HepG2 (cell line): Measurements from ENCODE around the gene ACBD6. TPM values are rescaled to one million over a fixed set of nuclear protein-coding genes. Genes with fewer than 3 reads are reported as not detected.
A peak's percentile ranks its signal among the peaks of the same experiment; 100 is the strongest.

Source experiments
- BCL6 ChIP-seq: IDR thresholded peaks from 2 replicates; pipeline ENCODE4 v1.6.1; 2016; ENCODE audit warnings: missing genetic modification reagents, missing compliant biosample characterization
- FOXA3 ChIP-seq: IDR thresholded peaks from 2 replicates; pipeline ENCODE4 v1.6.1; 2016; ENCODE audit warnings: missing genetic modification reagents, missing compliant biosample characterization
- GPN1 ChIP-seq: sonication (generic); formaldehyde crosslinking; IDR thresholded peaks from 2 replicates; pipeline ENCODE4 v1.5.1; 2020; ENCODE audit warnings: missing genetic modification reagents, borderline replicate concordance
- MAFF ChIP-seq: IDR thresholded peaks from 2 replicates; pipeline ENCODE4 v1.6.1; 2011; ENCODE audit warnings: low read depth, low read length, improper control_type of control experiment
- NCOA1 ChIP-seq: sonication (generic); formaldehyde crosslinking; IDR thresholded peaks from 2 replicates; pipeline ENCODE4 v1.9.0; 2021; ENCODE audit warnings: missing genetic modification reagents
- POGZ ChIP-seq: sonication (generic); formaldehyde crosslinking; IDR thresholded peaks from 2 replicates; pipeline ENCODE4 v1.4.0; 2020; ENCODE audit warnings: mild to moderate bottlenecking, missing genetic modification reagents
- PTBP1 ChIP-seq: fragments of 200-400 bp; formaldehyde crosslinking; IDR thresholded peaks from 2 replicates; pipeline ENCODE4 v1.6.1; 2018; ENCODE audit warnings: low read length, low read depth; ENCODE audit not compliant: poor library complexity, severe bottlenecking
- RCOR2 ChIP-seq: IDR thresholded peaks from 2 replicates; pipeline ENCODE4 v1.6.1; 2016; ENCODE audit warnings: missing biosample characterization, missing genetic modification reagents
- RXRB ChIP-seq: IDR thresholded peaks from 2 replicates; pipeline ENCODE4 v1.6.1; 2016; ENCODE audit warnings: borderline replicate concordance, missing genetic modification reagents, missing compliant biosample characterization
- U2AF1 ChIP-seq: fragments of 200-400 bp; formaldehyde crosslinking; optimal IDR thresholded peaks from 2 replicates; pipeline ENCODE3; 2017; ENCODE audit warnings: mild to moderate bottlenecking, low read depth, low read length
- U2AF2 ChIP-seq: fragments of 200-400 bp; formaldehyde crosslinking; IDR thresholded peaks from 2 replicates; pipeline ENCODE4 v1.6.1; 2017; ENCODE audit warnings: low read depth, mild to moderate bottlenecking, low read length
- ZBTB3 ChIP-seq: sonication (generic); formaldehyde crosslinking; IDR thresholded peaks from 2 replicates; pipeline ENCODE4 v1.4.0; 2020; ENCODE audit warnings: low read depth, mild to moderate bottlenecking, moderate library complexity, missing genetic modification reagents, borderline replicate concordance
- ZFY ChIP-seq: sonication (generic); formaldehyde crosslinking; IDR thresholded peaks from 2 replicates; pipeline ENCODE4 v1.4.0; 2020; ENCODE audit warnings: missing genetic modification reagents
- ZMYM4 ChIP-seq: sonication (generic); formaldehyde crosslinking; IDR thresholded peaks from 2 replicates; pipeline ENCODE4 v1.8.1; 2023; ENCODE audit warnings: mild to moderate bottlenecking, missing genetic modification reagents
- ZNF121 ChIP-seq: sonication (generic); formaldehyde crosslinking; IDR thresholded peaks from 2 replicates; pipeline ENCODE4 v1.5.0; 2020; ENCODE audit warnings: mild to moderate bottlenecking, missing genetic modification reagents
- ZNF264 ChIP-seq: sonication (generic); formaldehyde crosslinking; IDR thresholded peaks from 2 replicates; pipeline ENCODE4 v1.4.0; 2020; ENCODE audit warnings: missing genetic modification reagents
- ZNF788 ChIP-seq: sonication (generic); formaldehyde crosslinking; IDR thresholded peaks from 2 replicates; pipeline ENCODE4 v1.5.0; 2020; ENCODE audit warnings: mild to moderate bottlenecking, missing genetic modification reagents, borderline replicate concordance
- polyA plus RNA-seq, 8 experiments: library from polyadenylated mRNA; depleted of rRNA in 3 of 8; stranded (reverse) in 7 of 8; unstranded in 1 of 8; fragments of >200 nt; fragmentation: Illumina TruSeq in 4 of 8; extraction: Trizol in 4 of 8; gene quantifications; 2 replicates each; pipeline versions ENCODE4 v1.2.1 to v1.2.3, GENCODE V29; 2011 to 2016; ENCODE audit warnings: low read depth in 4 of 8, missing spikeins in 1 of 8, mixed read lengths in 1 of 8; ENCODE audit not compliant: insufficient read depth in 1 of 8
- total RNA-seq, 5 experiments: library from RNA; depleted of rRNA; stranded (reverse); fragments of >200 nt; fragmentation: Illumina TruSeq; extraction: Trizol; gene quantifications; 2 replicates each; pipeline ENCODE4 v1.2.3, GENCODE V29; 2016; ENCODE audit warnings: low read depth in 1 of 5
- TF ChIP-seq, protein P1 (sequence below): sonication (generic); formaldehyde crosslinking; IDR thresholded peaks from 2 replicates; pipeline ENCODE4 v1.8.0; 2022; ENCODE audit warnings: missing genetic modification reagents, mild to moderate bottlenecking, moderate library complexity, borderline replicate concordance
- TF ChIP-seq, protein P2 (sequence below): IDR thresholded peaks from 2 replicates; pipeline ENCODE4 v1.6.1; 2016; ENCODE audit warnings: low read depth
- TF ChIP-seq, protein P3 (sequence below): sonication (generic); formaldehyde crosslinking; IDR thresholded peaks from 2 replicates; pipeline ENCODE4 v1.4.0; 2020; ENCODE audit warnings: mild to moderate bottlenecking, low read depth, missing genetic modification reagents
- TF ChIP-seq, protein P4 (sequence below): sonication (generic); formaldehyde crosslinking; IDR thresholded peaks from 2 replicates; pipeline ENCODE4 v1.4.0; 2020; ENCODE audit warnings: missing genetic modification reagents
- TF ChIP-seq, protein P5 (sequence below): sonication (generic); formaldehyde crosslinking; IDR thresholded peaks from 2 replicates; pipeline ENCODE4 v1.4.0; 2020; ENCODE audit warnings: missing genetic modification reagents; ENCODE audit errors: not compliant biosample characterization
- TF ChIP-seq, protein P6 (sequence below): sonication (generic); formaldehyde crosslinking; IDR thresholded peaks from 2 replicates; pipeline ENCODE4 v1.5.0; 2020; ENCODE audit warnings: missing genetic modification reagents

Gene ACBD6
- total and polyA plus RNA-seq, 2 of the 13 experiments (the other 11 are each of a cell fraction or from before 2014, with no cell fraction given): 33.5 to 47.2 TPM

DNA sequence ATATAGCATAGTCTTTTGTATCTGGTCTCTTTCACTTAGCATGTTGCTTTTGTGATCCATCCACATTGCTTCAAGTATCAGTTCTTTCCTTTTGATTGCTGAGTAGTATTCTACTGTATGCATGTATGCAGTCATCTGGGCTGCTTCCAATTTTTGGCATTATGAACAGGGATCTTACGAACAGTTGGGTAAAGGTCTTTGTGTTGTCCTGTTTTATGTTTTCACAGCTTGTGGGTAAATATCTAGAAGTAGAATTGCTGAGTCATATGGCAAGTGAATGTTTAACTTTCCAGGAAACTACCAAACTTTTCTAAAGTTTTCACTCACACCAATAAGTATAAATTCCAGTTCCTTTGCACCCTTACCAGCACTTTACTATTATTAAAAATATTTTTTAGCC is 211.4 kb downstream of the ACBD6 start (continued):
- TF ChIP-seq, protein P1, sequence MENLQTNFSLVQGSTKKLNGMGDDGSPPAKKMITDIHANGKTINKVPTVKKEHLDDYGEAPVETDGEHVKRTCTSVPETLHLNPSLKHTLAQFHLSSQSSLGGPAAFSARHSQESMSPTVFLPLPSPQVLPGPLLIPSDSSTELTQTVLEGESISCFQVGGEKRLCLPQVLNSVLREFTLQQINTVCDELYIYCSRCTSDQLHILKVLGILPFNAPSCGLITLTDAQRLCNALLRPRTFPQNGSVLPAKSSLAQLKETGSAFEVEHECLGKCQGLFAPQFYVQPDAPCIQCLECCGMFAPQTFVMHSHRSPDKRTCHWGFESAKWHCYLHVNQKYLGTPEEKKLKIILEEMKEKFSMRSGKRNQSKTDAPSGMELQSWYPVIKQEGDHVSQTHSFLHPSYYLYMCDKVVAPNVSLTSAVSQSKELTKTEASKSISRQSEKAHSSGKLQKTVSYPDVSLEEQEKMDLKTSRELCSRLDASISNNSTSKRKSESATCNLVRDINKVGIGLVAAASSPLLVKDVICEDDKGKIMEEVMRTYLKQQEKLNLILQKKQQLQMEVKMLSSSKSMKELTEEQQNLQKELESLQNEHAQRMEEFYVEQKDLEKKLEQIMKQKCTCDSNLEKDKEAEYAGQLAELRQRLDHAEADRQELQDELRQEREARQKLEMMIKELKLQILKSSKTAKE (CRISPR knock-in tag): no peak
- TF ChIP-seq ZNF788 (CRISPR knock-in tag) (no peak), U2AF2 (no peak), RXRB (CRISPR knock-in tag) (peak; percentile 38; the same call in 1 of the 2 replicates), BCL6 (CRISPR knock-in tag) (peak; percentile 87), ZFY (CRISPR knock-in tag) (no peak), POGZ (CRISPR knock-in tag) (0 out of 2 replicates have a peak, but pooled peaks have one; percentile 31), ZNF121 (no peak), ZNF264 (no peak), MAFF (peak; percentile 93), RCOR2 (peak; percentile 77; the same call in 1 of the 2 replicates), FOXA3 (CRISPR knock-in tag) (peak; percentile 67), ZMYM4 (CRISPR knock-in tag) (no peak), GPN1 (CRISPR knock-in tag) (no peak), NCOA1 (CRISPR knock-in tag) (no peak), U2AF1 (no peak), ZBTB3 (CRISPR knock-in tag) (no peak), PTBP1 (no peak)
- TF ChIP-seq, protein P2, sequence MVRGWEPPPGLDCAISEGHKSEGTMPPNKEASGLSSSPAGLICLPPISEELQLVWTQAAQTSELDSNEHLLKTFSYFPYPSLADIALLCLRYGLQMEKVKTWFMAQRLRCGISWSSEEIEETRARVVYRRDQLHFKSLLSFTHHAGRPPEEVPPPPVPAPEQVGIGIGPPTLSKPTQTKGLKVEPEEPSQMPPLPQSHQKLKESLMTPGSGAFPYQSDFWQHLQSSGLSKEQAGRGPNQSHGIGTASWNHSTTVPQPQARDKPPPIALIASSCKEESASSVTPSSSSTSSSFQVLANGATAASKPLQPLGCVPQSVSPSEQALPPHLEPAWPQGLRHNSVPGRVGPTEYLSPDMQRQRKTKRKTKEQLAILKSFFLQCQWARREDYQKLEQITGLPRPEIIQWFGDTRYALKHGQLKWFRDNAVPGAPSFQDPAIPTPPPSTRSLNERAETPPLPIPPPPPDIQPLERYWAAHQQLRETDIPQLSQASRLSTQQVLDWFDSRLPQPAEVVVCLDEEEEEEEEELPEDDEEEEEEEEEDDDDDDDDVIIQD (CRISPR knock-in tag): peak; percentile 87; the same call in 1 of the 2 replicates
- TF ChIP-seq, protein P3, sequence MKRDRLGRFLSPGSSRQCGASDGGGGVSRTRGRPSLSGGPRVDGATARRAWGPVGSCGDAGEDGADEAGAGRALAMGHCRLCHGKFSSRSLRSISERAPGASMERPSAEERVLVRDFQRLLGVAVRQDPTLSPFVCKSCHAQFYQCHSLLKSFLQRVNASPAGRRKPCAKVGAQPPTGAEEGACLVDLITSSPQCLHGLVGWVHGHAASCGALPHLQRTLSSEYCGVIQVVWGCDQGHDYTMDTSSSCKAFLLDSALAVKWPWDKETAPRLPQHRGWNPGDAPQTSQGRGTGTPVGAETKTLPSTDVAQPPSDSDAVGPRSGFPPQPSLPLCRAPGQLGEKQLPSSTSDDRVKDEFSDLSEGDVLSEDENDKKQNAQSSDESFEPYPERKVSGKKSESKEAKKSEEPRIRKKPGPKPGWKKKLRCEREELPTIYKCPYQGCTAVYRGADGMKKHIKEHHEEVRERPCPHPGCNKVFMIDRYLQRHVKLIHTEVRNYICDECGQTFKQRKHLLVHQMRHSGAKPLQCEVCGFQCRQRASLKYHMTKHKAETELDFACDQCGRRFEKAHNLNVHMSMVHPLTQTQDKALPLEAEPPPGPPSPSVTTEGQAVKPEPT (CRISPR knock-in tag): no peak
- TF ChIP-seq, protein P4, sequence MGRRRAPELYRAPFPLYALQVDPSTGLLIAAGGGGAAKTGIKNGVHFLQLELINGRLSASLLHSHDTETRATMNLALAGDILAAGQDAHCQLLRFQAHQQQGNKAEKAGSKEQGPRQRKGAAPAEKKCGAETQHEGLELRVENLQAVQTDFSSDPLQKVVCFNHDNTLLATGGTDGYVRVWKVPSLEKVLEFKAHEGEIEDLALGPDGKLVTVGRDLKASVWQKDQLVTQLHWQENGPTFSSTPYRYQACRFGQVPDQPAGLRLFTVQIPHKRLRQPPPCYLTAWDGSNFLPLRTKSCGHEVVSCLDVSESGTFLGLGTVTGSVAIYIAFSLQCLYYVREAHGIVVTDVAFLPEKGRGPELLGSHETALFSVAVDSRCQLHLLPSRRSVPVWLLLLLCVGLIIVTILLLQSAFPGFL (CRISPR knock-in tag): no peak
- TF ChIP-seq, protein P5, sequence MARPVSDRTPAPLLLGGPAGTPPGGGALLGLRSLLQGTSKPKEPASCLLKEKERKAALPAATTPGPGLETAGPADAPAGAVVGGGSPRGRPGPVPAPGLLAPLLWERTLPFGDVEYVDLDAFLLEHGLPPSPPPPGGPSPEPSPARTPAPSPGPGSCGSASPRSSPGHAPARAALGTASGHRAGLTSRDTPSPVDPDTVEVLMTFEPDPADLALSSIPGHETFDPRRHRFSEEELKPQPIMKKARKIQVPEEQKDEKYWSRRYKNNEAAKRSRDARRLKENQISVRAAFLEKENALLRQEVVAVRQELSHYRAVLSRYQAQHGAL (CRISPR knock-in tag): no peak
- TF ChIP-seq, protein P6, sequence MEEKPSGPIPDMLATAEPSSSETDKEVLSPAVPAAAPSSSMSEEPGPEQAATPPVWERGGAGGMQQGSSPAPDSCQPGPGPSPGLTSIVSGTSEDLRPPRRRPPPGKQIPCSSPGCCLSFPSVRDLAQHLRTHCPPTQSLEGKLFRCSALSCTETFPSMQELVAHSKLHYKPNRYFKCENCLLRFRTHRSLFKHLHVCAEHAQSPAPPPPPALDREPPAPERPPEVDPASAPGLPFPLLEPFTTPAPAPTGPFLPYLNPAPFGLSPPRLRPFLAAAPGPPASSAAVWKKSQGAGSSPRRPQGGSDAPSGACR (CRISPR knock-in tag): no peak
